ENCODE data around the gene TTBK1.

GRCh38 chr6:43318011-43318410, 74.7 kb downstream of the TTBK1 start:
- TF ChIP-seq, protein P1, sequence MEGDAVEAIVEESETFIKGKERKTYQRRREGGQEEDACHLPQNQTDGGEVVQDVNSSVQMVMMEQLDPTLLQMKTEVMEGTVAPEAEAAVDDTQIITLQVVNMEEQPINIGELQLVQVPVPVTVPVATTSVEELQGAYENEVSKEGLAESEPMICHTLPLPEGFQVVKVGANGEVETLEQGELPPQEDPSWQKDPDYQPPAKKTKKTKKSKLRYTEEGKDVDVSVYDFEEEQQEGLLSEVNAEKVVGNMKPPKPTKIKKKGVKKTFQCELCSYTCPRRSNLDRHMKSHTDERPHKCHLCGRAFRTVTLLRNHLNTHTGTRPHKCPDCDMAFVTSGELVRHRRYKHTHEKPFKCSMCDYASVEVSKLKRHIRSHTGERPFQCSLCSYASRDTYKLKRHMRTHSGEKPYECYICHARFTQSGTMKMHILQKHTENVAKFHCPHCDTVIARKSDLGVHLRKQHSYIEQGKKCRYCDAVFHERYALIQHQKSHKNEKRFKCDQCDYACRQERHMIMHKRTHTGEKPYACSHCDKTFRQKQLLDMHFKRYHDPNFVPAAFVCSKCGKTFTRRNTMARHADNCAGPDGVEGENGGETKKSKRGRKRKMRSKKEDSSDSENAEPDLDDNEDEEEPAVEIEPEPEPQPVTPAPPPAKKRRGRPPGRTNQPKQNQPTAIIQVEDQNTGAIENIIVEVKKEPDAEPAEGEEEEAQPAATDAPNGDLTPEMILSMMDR (IDR thresholded peaks at IDR 0.05), result no peak
- TF ChIP-seq POLR2A (IDR thresholded peaks at IDR 0.05), result no peak
